Trophoblast cell (in vitro differentiated cells and primary cell): ENCODE measurements around the gene PTPN7.

Experiments
- DNase-seq, 2 donors: peaks; one replicate each; pipeline ENCODE4 v3.0.0-alpha.2; 2016
- H2AFZ ChIP-seq: 2 replicates; pipeline ENCODE4 v1.6.1; 2013; ENCODE audit warnings: low read length, moderate library complexity, mild to moderate bottlenecking; ENCODE audit not compliant: insufficient read depth, poor library complexity
- H2AK5ac ChIP-seq: 2 replicates; pipeline ENCODE4 v1.6.1; 2013; ENCODE audit warnings: mild to moderate bottlenecking, low read length
- H2BK120ac ChIP-seq: 2 replicates; pipeline ENCODE4 v1.6.1; 2013; ENCODE audit warnings: low read length, mild to moderate bottlenecking, moderate library complexity; ENCODE audit not compliant: insufficient read depth, poor library complexity
- H2BK12ac ChIP-seq: 2 replicates; pipeline ENCODE4 v1.6.1; 2013; ENCODE audit warnings: mild to moderate bottlenecking, low read length, moderate library complexity
- H2BK5ac ChIP-seq: 2 replicates; pipeline ENCODE4 v1.6.1; 2013; ENCODE audit warnings: low read length, low read depth, moderate library complexity, mild to moderate bottlenecking; ENCODE audit not compliant: poor library complexity
- H3K14ac ChIP-seq: 2 replicates; pipeline ENCODE4 v1.6.1; 2013; ENCODE audit warnings: mild to moderate bottlenecking, low read length
- H3K18ac ChIP-seq: 2 replicates; pipeline ENCODE4 v1.6.1; 2013; ENCODE audit warnings: mild to moderate bottlenecking, low read length
- H3K23ac ChIP-seq: 2 replicates; pipeline ENCODE4 v1.6.1; 2013; ENCODE audit warnings: low read length
- H3K27ac ChIP-seq: 2 replicates; pipeline ENCODE4 v1.5.1; 2013; ENCODE audit warnings: low read depth, mild to moderate bottlenecking, inconsistent platforms, low read length, moderate library complexity
- H3K27me3 ChIP-seq: 2 replicates; pipeline ENCODE4 v1.6.1; 2013; ENCODE audit warnings: inconsistent platforms, mild to moderate bottlenecking, low read length, moderate library complexity; ENCODE audit not compliant: insufficient read depth
- H3K36me3 ChIP-seq, 2 experiments: 1 replicate in 1 of 2; 2 replicates in 1 of 2; pipeline ENCODE4 v1.6.1; 2013; ENCODE audit warnings: low read length in 2 of 2, mild to moderate bottlenecking in 2 of 2, moderate library complexity in 1 of 2; ENCODE audit not compliant: insufficient read depth in 2 of 2, control insufficient read depth in 1 of 2
- H3K4ac ChIP-seq: 2 replicates; pipeline ENCODE4 v1.6.1; 2013; ENCODE audit warnings: low read depth, mild to moderate bottlenecking, low read length, moderate library complexity
- H3K4me1 ChIP-seq, 2 experiments: 1 replicate in 1 of 2; 2 replicates in 1 of 2; pipeline ENCODE4 v1.6.1; 2013; ENCODE audit warnings: low read length in 2 of 2, mild to moderate bottlenecking in 2 of 2, moderate library complexity in 1 of 2; ENCODE audit not compliant: insufficient read depth in 2 of 2, control insufficient read depth in 1 of 2
- H3K4me2 ChIP-seq: 2 replicates; pipeline ENCODE4 v1.6.1; 2013; ENCODE audit warnings: inconsistent platforms, mild to moderate bottlenecking, low read length, moderate library complexity
- H3K4me3 ChIP-seq: 2 replicates; pipeline ENCODE4 v1.5.1; 2013; ENCODE audit warnings: mild to moderate bottlenecking, low read depth, low read length, inconsistent platforms
- H3K79me1 ChIP-seq: one replicate; pipeline ENCODE4 v1.6.1; 2013; ENCODE audit warnings: low read length
- H3K79me2 ChIP-seq: 2 replicates; pipeline ENCODE4 v1.6.1; 2013; ENCODE audit warnings: low read length, mild to moderate bottlenecking; ENCODE audit not compliant: control insufficient read depth, insufficient read depth, poor library complexity
- H3K9ac ChIP-seq: 2 replicates; pipeline ENCODE4 v1.6.1; 2013; ENCODE audit warnings: mild to moderate bottlenecking, low read length
- H3K9me3 ChIP-seq: 2 replicates; pipeline ENCODE4 v1.6.1; 2013; ENCODE audit warnings: low read depth, mild to moderate bottlenecking, control low read depth, inconsistent platforms, low read length; ENCODE audit not compliant: insufficient read depth
- H4K12ac ChIP-seq: 2 replicates; pipeline ENCODE4 v1.6.1; 2013; ENCODE audit warnings: low read depth, mild to moderate bottlenecking, low read length, moderate library complexity
- H4K8ac ChIP-seq: 2 replicates; pipeline ENCODE4 v1.6.1; 2013; ENCODE audit warnings: low read depth, mild to moderate bottlenecking, low read length, moderate library complexity
- H4K91ac ChIP-seq: one replicate; pipeline ENCODE4 v1.6.1; 2013; ENCODE audit warnings: low read depth, mild to moderate bottlenecking, low read length, moderate library complexity
- WGBS: extraction: QIAGEN DNeasy Blood & Tissue Kit; methylation state at CpG from one replicate; pipeline ENCODE4 v1.1.7; 2013; ENCODE audit warnings: missing lambda C conversion rate; ENCODE audit not compliant: insufficient read length, insufficient coverage; ENCODE audit errors: extremely low coverage; 5-methylcytosine and 5-hydroxymethylcytosine counted together

PTPN7 gene

GRCh38 chr1:202163281-202164270 is 3.2 kb upstream of the PTPN7 start:
- Histone ChIP-seq H3K4me2 (no peak overlapping the region), H4K8ac (peak overlapping the region; percentile 36), H2BK120ac (no peak overlapping the region), H3K9me3 (no peaks in the 10 kb centered on the region), H3K36me3 (no peaks in the 10 kb centered on the region), H4K12ac (no peak overlapping the region), H3K23ac (no peak overlapping the region), H4K91ac (no peak overlapping the region), H3K4ac (no peak overlapping the region), H3K9ac (no peak overlapping the region), H3K79me1 (no peaks in the 10 kb centered on the region), H3K4me3 (no peak overlapping the region), H3K79me2 (no peaks in the 10 kb centered on the region), H3K4me1 (peaks cover 5 to 18% of the 10 kb centered on the region in 2 experiments), H2BK5ac (no peak overlapping the region), H3K18ac (no peak overlapping the region), H2AK5ac (no peak overlapping the region), H3K27me3 (no peaks in the 10 kb centered on the region), H3K27ac (no peak overlapping the region), H2AFZ (no peak overlapping the region), H2BK12ac (no peak overlapping the region), H3K14ac (no peak overlapping the region)
- WGBS, result no CpG with 5 or more reads among the region's 12 CpGs
- no peak for DNase-seq

- Histone ChIP-seq H2BK12ac (no peak overlapping the region), H3K9me3 (no peaks in the 10 kb centered on the region), H3K4ac (no peak overlapping the region), H3K4me1 (peaks cover 5 to 18% of the 10 kb centered on the region in 2 experiments), H2AK5ac (no peak overlapping the region), H3K79me1 (no peaks in the 10 kb centered on the region), H3K14ac (no peak overlapping the region), H4K91ac (peak overlapping the region; percentile 7), H2AFZ (no peak overlapping the region), H3K4me3 (no peak overlapping the region), H3K23ac (no peak overlapping the region), H3K79me2 (no peaks in the 10 kb centered on the region), H3K27ac (no peak overlapping the region), H4K12ac (no peak overlapping the region), H3K36me3 (no peaks in the 10 kb centered on the region), H2BK5ac (no peak overlapping the region), H3K27me3 (no peaks in the 10 kb centered on the region), H2BK120ac (no peak overlapping the region), H3K9ac (no peak overlapping the region), H4K8ac (no peak overlapping the region), H3K4me2 (no peak overlapping the region), H3K18ac (no peak overlapping the region)
- WGBS, result no CpG with 5 or more reads among the region's 15 CpGs
- DNase-seq, result no peak
Measured at GRCh38 chr1:202162418-202163280, 2.2 kb upstream of the PTPN7 start.

GRCh38 chr1:202162047-202162417 is 1.6 kb upstream of the PTPN7 start:
- H3K4ac ChIP-seq, result no peak overlapping the region
- no peaks in the 10 kb centered on the region for H3K79me1 ChIP-seq
- no peaks in the 10 kb centered on the region for H3K27me3 ChIP-seq
- no peak for DNase-seq
- no peak overlapping the region for H4K91ac ChIP-seq
- no CpG with 5 or more reads among the region's 4 CpGs for WGBS
- no peak overlapping the region for H4K12ac ChIP-seq
- no peak overlapping the region for H2BK5ac ChIP-seq
- no peaks in the 10 kb centered on the region for H3K9me3 ChIP-seq
- H3K4me1 ChIP-seq, result peaks cover 5 to 18% of the 10 kb centered on the region in 2 experiments
- no peak overlapping the region for H3K4me2 ChIP-seq
- H2AK5ac ChIP-seq, result no peak overlapping the region
- H4K8ac ChIP-seq, result no peak overlapping the region
- no peak overlapping the region for H2BK120ac ChIP-seq
- H3K79me2 ChIP-seq, result no peaks in the 10 kb centered on the region
- no peak overlapping the region for H3K27ac ChIP-seq
- H3K18ac ChIP-seq, result no peak overlapping the region
- no peak overlapping the region for H3K23ac ChIP-seq
- H3K36me3 ChIP-seq, result no peaks in the 10 kb centered on the region
- H3K9ac ChIP-seq, result no peak overlapping the region
- H2AFZ ChIP-seq, result no peak overlapping the region
- no peak overlapping the region for H3K4me3 ChIP-seq
- no peak overlapping the region for H3K14ac ChIP-seq
- H2BK12ac ChIP-seq, result no peak overlapping the region

- no peak overlapping the region for H2AK5ac ChIP-seq
- H3K79me2 ChIP-seq, result no peaks in the 10 kb centered on the region
- H3K4me3 ChIP-seq, result no peak overlapping the region
- H3K4me2 ChIP-seq, result no peak overlapping the region
- 100% methylated on average over 4 of the region's 22 CpGs for whole genome bisulfite sequencing
- no peak overlapping the region for H4K8ac ChIP-seq
- no peak overlapping the region for H3K18ac ChIP-seq
- H3K4ac ChIP-seq, result no peak overlapping the region
- H4K91ac ChIP-seq, result no peak overlapping the region
- no peak overlapping the region for H2BK12ac ChIP-seq
- H3K27ac ChIP-seq, result no peak overlapping the region
- H4K12ac ChIP-seq, result no peak overlapping the region
- H3K79me1 ChIP-seq, result no peaks in the 10 kb centered on the region
- H3K23ac ChIP-seq, result no peak overlapping the region
- H2BK5ac ChIP-seq, result no peak overlapping the region
- peaks cover 5 to 15% of the 10 kb centered on the region in 2 experiments for H3K4me1 ChIP-seq
- no peak overlapping the region for H2BK120ac ChIP-seq
- no peak overlapping the region for H3K9ac ChIP-seq
- H3K36me3 ChIP-seq, result no peaks in the 10 kb centered on the region
- H2AFZ ChIP-seq, result no peak overlapping the region
- no peak overlapping the region for H3K14ac ChIP-seq
- DNase-seq, result no peak
- no peaks in the 10 kb centered on the region for H3K27me3 ChIP-seq
- no peaks in the 10 kb centered on the region for H3K9me3 ChIP-seq
Measured at GRCh38 chr1:202161151-202162046, 997 bp upstream of the PTPN7 start.
